K562 (cell line): Measurements from ENCODE around the gene SEMA3F. TPM values are rescaled to one million over a fixed set of nuclear protein-coding genes. Genes with fewer than 3 reads are reported as not detected.
A peak's percentile ranks its signal among the peaks of the same experiment; 100 is the strongest.

Source experiments
- ATAC-seq: fragments of 200-7000 bp; cut with Tn5 transposase; 3 replicates; pipeline ENCODE4 v1.9.1; 2020; ENCODE audit warnings: moderate library complexity
- BruUV-seq: library from RNA; stranded (reverse); fragments of 400-500 nt; replicated peaks from 2 replicates; lab custom pipeline; 2021; lab: Mats Ljungman, UMichigan
- CTCF ChIA-PET: fragments of 300-600 bp; formaldehyde crosslinking; extraction: SDS; loops from one replicate; lab custom pipeline; 2021; ENCODE audit warnings: low intra/inter-chr PET ratio; lab: Yijun Ruan, JAX
- POLR2A ChIA-PET: fragments of 300-600, 350-650 bp; sonication (Branson Sonifier 250); formaldehyde crosslinking; extraction: SDS; loops from one replicate; lab custom pipeline; 2021; ENCODE audit warnings: antibody characterized with exemption, inconsistent platforms; lab: Yijun Ruan, JAX
- DNase-seq, 4 experiments: peaks; one replicate each; pipeline versions ENCODE4 v3.0.0 to v3.0.0-alpha.2; 2011 to 2018; ENCODE audit warnings: low spot score in 3 of 4, mixed read lengths in 3 of 4; ENCODE audit errors: extremely low read depth in 1 of 4
- FAIRE-seq: peaks from 2 replicates; lab custom pipeline; 2011; peaks lifted over from hg19 to GRCh38; lab: Jason Lieb, UNC
- H2AFZ ChIP-seq: 2 replicates; pipeline ENCODE4 v1.6.0; 2011; ENCODE audit warnings: low read depth, low read length, control low read depth, inconsistent platforms
- H3K27ac ChIP-seq: fragments of 200-600 bp; 3 replicates; pipeline ENCODE4 v1.8.0; 2011; ENCODE audit warnings: low read depth, mild to moderate bottlenecking, control low read depth, inconsistent platforms, low read length, moderate library complexity, mixed read lengths; ENCODE audit errors: extremely low read depth
- H3K27me3 ChIP-seq, 2 experiments: fragments of 300-600 bp in 1 of 2; 2 replicates in 1 of 2; 3 replicates in 1 of 2; pipeline versions ENCODE4 v1.6.0 to v1.8.0; 2011; ENCODE audit warnings: inconsistent platforms in 2 of 2, low read length in 2 of 2, mild to moderate bottlenecking in 1 of 2, mixed read lengths in 1 of 2, moderate library complexity in 1 of 2; ENCODE audit not compliant: control insufficient read depth in 2 of 2, insufficient read depth in 2 of 2
- H3K36me3 ChIP-seq: fragments of 300-600 bp; 3 replicates; pipeline ENCODE4 v1.8.0; 2011; ENCODE audit warnings: mild to moderate bottlenecking, low read length, inconsistent platforms; ENCODE audit not compliant: control insufficient read depth, insufficient read depth
- H3K4me1 ChIP-seq, 2 experiments: fragments of 200-600 bp in 1 of 2; replicated peaks in 1 of 2; 2 replicates in 1 of 2; 3 replicates in 1 of 2; pipeline versions ENCODE4 v1.5.1 to v1.8.0; 2011; ENCODE audit warnings: inconsistent platforms in 2 of 2, low read length in 2 of 2, mild to moderate bottlenecking in 1 of 2, mixed read lengths in 1 of 2, moderate library complexity in 1 of 2; ENCODE audit not compliant: control insufficient read depth in 2 of 2, insufficient read depth in 2 of 2
- H3K4me2 ChIP-seq: 2 replicates; pipeline ENCODE4 v1.6.1; 2011; ENCODE audit warnings: low read length, control low read depth, inconsistent platforms, mixed read lengths; ENCODE audit not compliant: insufficient read depth
- H3K4me3 ChIP-seq: fragments of 200-600 bp; sonication (generic), shearing (Covaris generic); 2 replicates; pipeline ENCODE4 v1.5.1; 2016; ENCODE audit warnings: control low read depth, inconsistent platforms
- H3K79me2 ChIP-seq: fragments of 200-600 bp; 3 replicates; pipeline ENCODE4 v1.8.0; 2011; ENCODE audit warnings: low read length, inconsistent platforms; ENCODE audit not compliant: control insufficient read depth, insufficient read depth
- H3K9ac ChIP-seq, 2 experiments: 2 replicates each; pipeline versions ENCODE4 v1.6.0 to v1.6.1; 2011; ENCODE audit warnings: low read depth in 2 of 2, low read length in 2 of 2, control low read depth in 1 of 2, inconsistent platforms in 1 of 2, mild to moderate bottlenecking in 1 of 2, mixed read lengths in 1 of 2; ENCODE audit not compliant: insufficient read depth in 1 of 2
- H3K9me1 ChIP-seq: one replicate; pipeline ENCODE4 v1.6.0; 2011; ENCODE audit warnings: inconsistent platforms, mild to moderate bottlenecking, low read length, moderate library complexity; ENCODE audit not compliant: control insufficient read depth, insufficient read depth
- H3K9me3 ChIP-seq: replicated peaks from 2 replicates; pipeline ENCODE4 v1.5.1; 2011; ENCODE audit warnings: low read depth, low read length, inconsistent platforms; ENCODE audit not compliant: control insufficient read depth, insufficient read depth
- H4K20me1 ChIP-seq: replicated peaks from 2 replicates; pipeline ENCODE4 v1.6.1; 2011; ENCODE audit warnings: low read length, inconsistent platforms, mixed read lengths; ENCODE audit not compliant: control insufficient read depth, insufficient read depth
- CBFB ChIP-seq: sonication (generic); formaldehyde crosslinking; IDR thresholded peaks from 2 replicates; pipeline ENCODE4 v1.4.0; 2020; ENCODE audit warnings: mild to moderate bottlenecking, missing genetic modification reagents
- JUN ChIP-seq, 2 experiments: sonication (generic) in 1 of 2; formaldehyde crosslinking in 1 of 2; IDR thresholded peaks; 2 replicates each; pipeline versions ENCODE4 v1.6.1 to v1.8.0; 2012 to 2022; ENCODE audit warnings: borderline replicate concordance in 2 of 2, mild to moderate bottlenecking in 2 of 2, improper control_type of control experiment in 1 of 2, low read depth in 1 of 2, low read length in 1 of 2, missing genetic modification reagents in 1 of 2
- KLF13 ChIP-seq: fragments of 450-650 bp; IDR thresholded peaks from 2 replicates; pipeline ENCODE4 v1.6.1; 2016; ENCODE audit warnings: missing genetic modification characterization, low read depth, mild to moderate bottlenecking, missing compliant biosample characterization, moderate library complexity, borderline replicate concordance
- NR2C2 ChIP-seq, 2 experiments: fragments of 200-800 bp in 1 of 2; sonication (Bioruptor generic) in 1 of 2; sonication (generic) in 1 of 2; formaldehyde crosslinking in 1 of 2; IDR thresholded peaks; 2 replicates each; pipeline versions ENCODE4 v1.6.1 to v1.8.0; 2016 to 2022; ENCODE audit warnings: mild to moderate bottlenecking in 1 of 2, missing compliant biosample characterization in 1 of 2, missing genetic modification characterization in 1 of 2, missing genetic modification reagents in 1 of 2
- RFX7 ChIP-seq: fragments of 250-450 bp; sonication (Bioruptor Pico); IDR thresholded peaks from 2 replicates; pipeline ENCODE4 v1.5.1; 2021; ENCODE audit warnings: mild to moderate bottlenecking
- ZNF436 ChIP-seq: fragments of 250-450, 450-650 bp; sonication (Bioruptor Pico); formaldehyde crosslinking; IDR thresholded peaks from 2 replicates; pipeline ENCODE4 v1.7.0; 2020; ENCODE audit warnings: mild to moderate bottlenecking
- ZNF584 ChIP-seq: fragments of 200-800 bp; sonication (Bioruptor generic); IDR thresholded peaks from 2 replicates; pipeline ENCODE4 v1.6.1; 2016; ENCODE audit warnings: low read depth, mild to moderate bottlenecking, missing genetic modification characterization, missing compliant biosample characterization
- WGBS: fragments of 100-300 bp; shearing (Covaris generic); methylation state at CpG from one replicate; pipeline ENCODE4 v1.1.6; 2016; ENCODE audit warnings: low coverage, mixed read lengths; ENCODE audit not compliant: insufficient coverage; ENCODE audit errors: missing lambda C conversion rate; 5-methylcytosine and 5-hydroxymethylcytosine counted together
- in situ Hi-C: fragments of 300-500 bp; cut with MboI; formaldehyde crosslinking; loops from 4 replicates; pipeline ENCODE4 v1.15.0; 2018; ENCODE audit warnings: inconsistent platforms, mixed read lengths
- intact Hi-C: fragments of 100-400 bp; cut with micrococcal nuclease; formaldehyde crosslinking; loops from 2 replicates; pipeline ENCODE4 v1.14.2; 2022
- polyA plus RNA-seq, 8 experiments: library from polyadenylated mRNA; depleted of rRNA in 4 of 8; stranded (reverse) in 5 of 8; unstranded in 3 of 8; fragments of >200 nt; fragmentation: Nextera tagmentation in 2 of 8; fragmentation: Illumina TruSeq in 1 of 8; extraction: Ambion mirVana in 2 of 8; extraction: Trizol in 1 of 8; gene quantifications; 2 replicates each; pipeline versions ENCODE4 v1.2.1 to v1.2.3, GENCODE V29; 2011 to 2014; ENCODE audit warnings: inconsistent platforms in 1 of 8, missing spikeins in 1 of 8
- total RNA-seq, 7 experiments: library from RNA; depleted of rRNA in 6 of 7; stranded (reverse); fragments of >200 nt in 6 of 7; fragmentation: Illumina TruSeq in 2 of 7; extraction: Trizol in 2 of 7; gene quantifications; 2 replicates each; pipeline versions ENCODE4 v1.2.1 to v1.2.3, GENCODE V29; 2011 to 2021; ENCODE audit warnings: low replicate concordance in 1 of 7
- TF ChIP-seq, protein P1 (sequence below): fragments of 450-650 bp; IDR thresholded peaks from 2 replicates; pipeline ENCODE4 v1.6.1; 2018; ENCODE audit warnings: mild to moderate bottlenecking, low read depth; ENCODE audit not compliant: partially characterized antibody

Gene SEMA3F
- total and polyA plus RNA-seq, 9 of the 15 experiments (the other 6 are each of a cell fraction or from before 2014, with no cell fraction given) = 0.58 to 3.0 (median 2.0) TPM; not detected in 2

DNA sequence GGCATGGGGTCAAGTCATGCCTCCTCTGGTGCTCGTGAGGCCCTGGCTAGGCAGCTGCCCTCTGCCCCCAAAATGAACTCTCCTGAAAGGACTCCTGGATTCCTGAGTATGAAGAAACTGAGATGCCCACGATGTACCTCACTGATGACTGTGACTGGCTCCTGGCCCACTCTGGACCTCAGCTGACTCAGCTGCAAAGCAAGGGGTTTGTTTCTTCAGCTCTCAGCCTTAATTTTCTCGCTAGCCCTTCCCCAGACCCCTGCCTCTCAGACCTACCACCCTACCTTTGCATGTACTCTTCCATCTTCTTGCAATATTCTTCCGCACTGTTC lies 75.6 kb downstream of the SEMA3F start:
- Histone ChIP-seq H3K4me3 (no peak overlapping the region), H3K27ac (no peak overlapping the region), H3K4me1 (peaks cover 31 to 66% of the 10 kb centered on the region in 2 experiments), H4K20me1 (no peaks in the 10 kb centered on the region), H3K9me3 (no peaks in the 10 kb centered on the region), H3K9ac (peak overlapping the region in 1 of 2 experiments; percentile 43; a peak in 1 of 4 replicates), H3K27me3 (no peaks in the 10 kb centered on the region), H3K36me3 (no peaks in the 10 kb centered on the region), H3K9me1 (no peaks in the 10 kb centered on the region), H2AFZ (no peak overlapping the region), H3K4me2 (no peak overlapping the region), H3K79me2 (no peaks in the 10 kb centered on the region)
- TF ChIP-seq CBFB (CRISPR knock-in tag) = no peak
- TF ChIP-seq, protein P1, sequence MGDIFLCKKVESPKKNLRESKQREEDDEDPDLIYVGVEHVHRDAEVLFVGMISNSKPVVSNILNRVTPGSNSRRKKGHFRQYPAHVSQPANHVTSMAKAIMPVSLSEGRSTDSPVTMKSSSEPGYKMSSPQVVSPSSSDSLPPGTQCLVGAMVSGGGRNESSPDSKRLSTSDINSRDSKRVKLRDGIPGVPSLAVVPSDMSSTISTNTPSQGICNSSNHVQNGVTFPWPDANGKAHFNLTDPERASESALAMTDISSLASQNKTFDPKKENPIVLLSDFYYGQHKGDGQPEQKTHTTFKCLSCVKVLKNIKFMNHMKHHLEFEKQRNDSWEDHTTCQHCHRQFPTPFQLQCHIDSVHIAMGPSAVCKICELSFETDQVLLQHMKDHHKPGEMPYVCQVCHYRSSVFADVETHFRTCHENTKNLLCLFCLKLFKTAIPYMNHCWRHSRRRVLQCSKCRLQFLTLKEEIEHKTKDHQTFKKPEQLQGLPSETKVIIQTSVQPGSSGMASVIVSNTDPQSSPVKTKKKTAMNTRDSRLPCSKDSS = no peak
- TF ChIP-seq JUN (IDR thresholded peaks at IDR 0.05; ENCODE audit: borderline replicate concordance, low read depth, low read length) = no peak
- no peak for TF ChIP-seq JUN (CRISPR knock-in tag; IDR thresholded peaks at IDR 0.05; ENCODE audit: borderline replicate concordance)
- no peak for TF ChIP-seq ZNF584
- TF ChIP-seq RFX7 (CRISPR knock-in tag) = no peak
- no peak for TF ChIP-seq ZNF436
- no peak for TF ChIP-seq NR2C2 (CRISPR knock-in tag; IDR thresholded peaks at IDR 0.05)
- TF ChIP-seq NR2C2 (tag; IDR thresholded peaks at IDR 0.05) = no peak
- TF ChIP-seq KLF13 (tag) = no peak
- CTCF ChIA-PET = no interaction called here
- in situ Hi-C loops = no loop called here
- ATAC-seq (no peak), DNase-seq (no peak), FAIRE-seq (no peak)
- BruUV-seq = no TSS peak
- POLR2A ChIA-PET = interaction anchor here (0.6 kb wide), 1 partner anchor 52 kb away, joined by 5 read pairs; no protein-coding TSS in a partner anchor
- WGBS = 80% methylated on average over 3 of the region's 4 CpGs
- intact Hi-C loops = no loop called here
